RPMI8226 (cell line): ENCODE results near the gene KIF13A.
A peak's percentile ranks its signal among the peaks of the same experiment; 100 is the strongest.
"Not testable (repeated sequence)": the region's sequence is repeated elsewhere in the genome, so short reads cannot be mapped to it uniquely, and the experiment has no call there.

Experiments
- DNase-seq: peaks from one replicate; pipeline ENCODE4 v3.0.0-alpha.2; 2015

The KIF13A gene

GRCh38 chr6:17894905-17895304 lies 92.5 kb downstream of the KIF13A start:
- DNase-seq, result no peak

GRCh38 chr6:17894191-17894590 lies 93.2 kb downstream of the KIF13A start:
- no peak for DNase-seq

GRCh38 chr6:17892097-17892686 lies 95.2 kb downstream of the KIF13A start:
- no peak for DNase-seq

GRCh38 chr6:17890309-17890708 lies 97.1 kb downstream of the KIF13A start:
- no peak for DNase-seq

GRCh38 chr6:17889777-17890176 lies 97.7 kb downstream of the KIF13A start:
- not testable (repeated sequence) for DNase-seq

GRCh38 chr6:17886891-17887290 lies 100.5 kb downstream of the KIF13A start:
- no peak for DNase-seq

GRCh38 chr6:17885889-17886576 lies 101.4 kb downstream of the KIF13A start:
- no peak for DNase-seq

GRCh38 chr6:17884498-17885478 lies 102.6 kb downstream of the KIF13A start:
- peak; percentile 51 for DNase-seq

GRCh38 chr6:17883665-17884497 lies 103.6 kb downstream of the KIF13A start:
- DNase-seq, result no peak

GRCh38 chr6:17881085-17881858 lies 106.2 kb downstream of the KIF13A start:
- DNase-seq, result no peak

GRCh38 chr6:17879184-17879583 lies 108.3 kb downstream of the KIF13A start:
- DNase-seq, result no peak

- DNase-seq, result no peak
These were observed 108.7 kb downstream of the KIF13A start for GRCh38 chr6:17878734-17879133.

- DNase-seq, result no peak
These were observed 109.5 kb downstream of the KIF13A start for GRCh38 chr6:17877895-17878440.

- no peak for DNase-seq
These were observed 110.1 kb downstream of the KIF13A start for GRCh38 chr6:17877196-17877894.

- no peak for DNase-seq
These were observed 112.7 kb downstream of the KIF13A start for GRCh38 chr6:17874753-17875152.

GRCh38 chr6:17872908-17873307 lies 114.5 kb downstream of the KIF13A start:
- no peak for DNase-seq

GRCh38 chr6:17871836-17872235 lies 115.6 kb downstream of the KIF13A start:
- no peak for DNase-seq

- no peak for DNase-seq
These were observed 116.3 kb downstream of the KIF13A start for GRCh38 chr6:17871189-17871519.

GRCh38 chr6:17870300-17871188 lies 116.9 kb downstream of the KIF13A start:
- DNase-seq, result no peak

- no peak for DNase-seq
These were observed 117.7 kb downstream of the KIF13A start for GRCh38 chr6:17869753-17870050.
